ENCODE results near the gene TLK1.

Gene TLK1

GRCh38 chr2:171205551-171205950 lies 44.9 kb upstream of the TLK1 start:
- Histone ChIP-seq H3K4me2 (ENCODE audit: low read length) (no peak overlapping the region), H3K4me3 (ENCODE audit: low read depth, low read length) (no peak overlapping the region), H3K79me2 (ENCODE audit: control insufficient read depth, insufficient read depth, low read length, poor library complexity) (no peaks in the 10 kb centered on the region), H4K91ac (ENCODE audit: low read depth, low read length) (no peak overlapping the region), H3K79me1 (ENCODE audit: low read length) (no peaks in the 10 kb centered on the region), H3K36me3 (ENCODE audit: control insufficient read depth in 1 of 2, insufficient read depth in 2 of 2, low read length in 2 of 2) (no peaks in the 10 kb centered on the region), H2AFZ (ENCODE audit: insufficient read depth, low read length, poor library complexity) (no peak overlapping the region), H3K18ac (ENCODE audit: low read length) (no peak overlapping the region), H3K4ac (ENCODE audit: low read depth, low read length) (no peak overlapping the region), H3K9ac (ENCODE audit: low read length) (no peak overlapping the region), H3K14ac (ENCODE audit: low read length) (no peak overlapping the region), H2BK12ac (ENCODE audit: low read length) (no peak overlapping the region), H2BK120ac (ENCODE audit: insufficient read depth, low read length, poor library complexity) (no peak overlapping the region), H3K4me1 (ENCODE audit: control insufficient read depth in 1 of 2, insufficient read depth in 2 of 2, low read length in 2 of 2) (no peaks in the 10 kb centered on the region), H4K12ac (ENCODE audit: low read depth, low read length) (no peak overlapping the region), H3K27ac (ENCODE audit: low read depth, low read length) (no peak overlapping the region), H4K8ac (ENCODE audit: low read depth, low read length) (no peak overlapping the region), H2BK5ac (ENCODE audit: low read depth, low read length, poor library complexity) (no peak overlapping the region), H2AK5ac (ENCODE audit: low read length) (no peak overlapping the region), H3K23ac (ENCODE audit: low read length) (no peak overlapping the region), H3K27me3 (ENCODE audit: insufficient read depth, low read length) (no peaks in the 10 kb centered on the region), H3K9me3 (ENCODE audit: insufficient read depth, low read depth, low read length) (no peaks in the 10 kb centered on the region)
- WGBS (ENCODE audit: extremely low coverage, insufficient coverage, insufficient read length) = no CpG with 5 or more reads among the region's 2 CpGs
- no peak for DNase-seq

- H3K79me1 ChIP-seq (ENCODE audit: low read length) = no peaks in the 10 kb centered on the region
- no peak overlapping the region for H2BK5ac ChIP-seq (ENCODE audit: low read depth, low read length, poor library complexity)
- no peak overlapping the region for H2BK12ac ChIP-seq (ENCODE audit: low read length)
- H3K4ac ChIP-seq (ENCODE audit: low read depth, low read length) = no peak overlapping the region
- no peaks in the 10 kb centered on the region for H3K4me1 ChIP-seq (ENCODE audit: control insufficient read depth in 1 of 2, insufficient read depth in 2 of 2, low read length in 2 of 2)
- no peak for DNase-seq
- H3K9me3 ChIP-seq (ENCODE audit: insufficient read depth, low read depth, low read length) = no peaks in the 10 kb centered on the region
- H3K27ac ChIP-seq (ENCODE audit: low read depth, low read length) = no peak overlapping the region
- no peak overlapping the region for H4K12ac ChIP-seq (ENCODE audit: low read depth, low read length)
- no peak overlapping the region for H3K23ac ChIP-seq (ENCODE audit: low read length)
- no peaks in the 10 kb centered on the region for H3K27me3 ChIP-seq (ENCODE audit: insufficient read depth, low read length)
- no peak overlapping the region for H2BK120ac ChIP-seq (ENCODE audit: insufficient read depth, low read length, poor library complexity)
- H3K36me3 ChIP-seq (ENCODE audit: control insufficient read depth in 1 of 2, insufficient read depth in 2 of 2, low read length in 2 of 2) = no peaks in the 10 kb centered on the region
- no CpG with 5 or more reads among the region's 4 CpGs for WGBS (ENCODE audit: extremely low coverage, insufficient coverage, insufficient read length)
- no peak overlapping the region for H3K14ac ChIP-seq (ENCODE audit: low read length)
- no peak overlapping the region for H3K4me3 ChIP-seq (ENCODE audit: low read depth, low read length)
- no peak overlapping the region for H3K18ac ChIP-seq (ENCODE audit: low read length)
- H2AK5ac ChIP-seq (ENCODE audit: low read length) = no peak overlapping the region
- H4K8ac ChIP-seq (ENCODE audit: low read depth, low read length) = no peak overlapping the region
- H3K4me2 ChIP-seq (ENCODE audit: low read length) = no peak overlapping the region
- no peak overlapping the region for H4K91ac ChIP-seq (ENCODE audit: low read depth, low read length)
- no peak overlapping the region for H3K9ac ChIP-seq (ENCODE audit: low read length)
- no peak overlapping the region for H2AFZ ChIP-seq (ENCODE audit: insufficient read depth, low read length, poor library complexity)
- no peaks in the 10 kb centered on the region for H3K79me2 ChIP-seq (ENCODE audit: control insufficient read depth, insufficient read depth, low read length, poor library complexity)
These were observed 41.1 kb upstream of the TLK1 start for GRCh38 chr2:171201767-171202166.

- Histone ChIP-seq H3K4me3 (ENCODE audit: low read depth, low read length) (no peak overlapping the region), H2AFZ (ENCODE audit: insufficient read depth, low read length, poor library complexity) (no peak overlapping the region), H2BK5ac (ENCODE audit: low read depth, low read length, poor library complexity) (no peak overlapping the region), H3K4me1 (ENCODE audit: control insufficient read depth in 1 of 2, insufficient read depth in 2 of 2, low read length in 2 of 2) (no peaks in the 10 kb centered on the region), H3K14ac (ENCODE audit: low read length) (no peak overlapping the region), H4K12ac (ENCODE audit: low read depth, low read length) (no peak overlapping the region), H3K9ac (ENCODE audit: low read length) (no peak overlapping the region), H3K4ac (ENCODE audit: low read depth, low read length) (no peak overlapping the region), H3K27ac (ENCODE audit: low read depth, low read length) (no peak overlapping the region), H3K36me3 (ENCODE audit: control insufficient read depth in 1 of 2, insufficient read depth in 2 of 2, low read length in 2 of 2) (no peaks in the 10 kb centered on the region), H3K27me3 (ENCODE audit: insufficient read depth, low read length) (no peaks in the 10 kb centered on the region), H3K23ac (ENCODE audit: low read length) (no peak overlapping the region), H4K91ac (ENCODE audit: low read depth, low read length) (no peak overlapping the region), H3K79me1 (ENCODE audit: low read length) (no peaks in the 10 kb centered on the region), H3K79me2 (ENCODE audit: control insufficient read depth, insufficient read depth, low read length, poor library complexity) (no peaks in the 10 kb centered on the region), H2BK12ac (ENCODE audit: low read length) (no peak overlapping the region), H3K9me3 (ENCODE audit: insufficient read depth, low read depth, low read length) (no peaks in the 10 kb centered on the region), H2AK5ac (ENCODE audit: low read length) (no peak overlapping the region), H2BK120ac (ENCODE audit: insufficient read depth, low read length, poor library complexity) (no peak overlapping the region), H3K4me2 (ENCODE audit: low read length) (no peak overlapping the region), H3K18ac (ENCODE audit: low read length) (no peak overlapping the region), H4K8ac (ENCODE audit: low read depth, low read length) (no peak overlapping the region)
- WGBS (ENCODE audit: extremely low coverage, insufficient coverage, insufficient read length) = no CpG with 5 or more reads among the region's 1 CpG
- DNase-seq = no peak
These were observed 40.6 kb upstream of the TLK1 start for GRCh38 chr2:171201271-171201670.

GRCh38 chr2:171200469-171200868 lies 39.8 kb upstream of the TLK1 start:
- no CpG with 5 or more reads among the region's 1 CpG for WGBS (ENCODE audit: extremely low coverage, insufficient coverage, insufficient read length)
- no peaks in the 10 kb centered on the region for H3K79me2 ChIP-seq (ENCODE audit: control insufficient read depth, insufficient read depth, low read length, poor library complexity)
- no peak overlapping the region for H4K91ac ChIP-seq (ENCODE audit: low read depth, low read length)

More at GRCh38 chr2:171200469-171200868, 39.8 kb upstream of the TLK1 start:
- Histone ChIP-seq H3K14ac (ENCODE audit: low read length) (no peak overlapping the region), H3K79me1 (ENCODE audit: low read length) (no peaks in the 10 kb centered on the region), H2AFZ (ENCODE audit: insufficient read depth, low read length, poor library complexity) (no peak overlapping the region), H3K9me3 (ENCODE audit: insufficient read depth, low read depth, low read length) (peaks cover 2% of the 10 kb centered on the region), H4K12ac (ENCODE audit: low read depth, low read length) (no peak overlapping the region), H3K4me3 (ENCODE audit: low read depth, low read length) (no peak overlapping the region), H3K23ac (ENCODE audit: low read length) (no peak overlapping the region), H3K4me1 (ENCODE audit: control insufficient read depth in 1 of 2, insufficient read depth in 2 of 2, low read length in 2 of 2) (no peaks in the 10 kb centered on the region), H3K4me2 (ENCODE audit: low read length) (no peak overlapping the region), H2BK120ac (ENCODE audit: insufficient read depth, low read length, poor library complexity) (no peak overlapping the region), H2AK5ac (ENCODE audit: low read length) (no peak overlapping the region), H3K27ac (ENCODE audit: low read depth, low read length) (no peak overlapping the region), H3K4ac (ENCODE audit: low read depth, low read length) (no peak overlapping the region), H4K8ac (ENCODE audit: low read depth, low read length) (no peak overlapping the region), H3K27me3 (ENCODE audit: insufficient read depth, low read length) (no peaks in the 10 kb centered on the region), H2BK5ac (ENCODE audit: low read depth, low read length, poor library complexity) (no peak overlapping the region), H3K18ac (ENCODE audit: low read length) (no peak overlapping the region), H3K36me3 (ENCODE audit: control insufficient read depth in 1 of 2, insufficient read depth in 2 of 2, low read length in 2 of 2) (no peaks in the 10 kb centered on the region), H3K9ac (ENCODE audit: low read length) (no peak overlapping the region), H2BK12ac (ENCODE audit: low read length) (no peak overlapping the region)
- DNase-seq = no peak

Data from trophoblast cell (in vitro differentiated cells and primary cell).